ENCODE results near the gene PNMA6E. TPM values are rescaled to one million over a fixed set of nuclear protein-coding genes. Genes with fewer than 3 reads are reported as not detected.

PNMA6E gene
- total RNA-seq, 1 experiment from 2014 or later, result not detected

DNA sequence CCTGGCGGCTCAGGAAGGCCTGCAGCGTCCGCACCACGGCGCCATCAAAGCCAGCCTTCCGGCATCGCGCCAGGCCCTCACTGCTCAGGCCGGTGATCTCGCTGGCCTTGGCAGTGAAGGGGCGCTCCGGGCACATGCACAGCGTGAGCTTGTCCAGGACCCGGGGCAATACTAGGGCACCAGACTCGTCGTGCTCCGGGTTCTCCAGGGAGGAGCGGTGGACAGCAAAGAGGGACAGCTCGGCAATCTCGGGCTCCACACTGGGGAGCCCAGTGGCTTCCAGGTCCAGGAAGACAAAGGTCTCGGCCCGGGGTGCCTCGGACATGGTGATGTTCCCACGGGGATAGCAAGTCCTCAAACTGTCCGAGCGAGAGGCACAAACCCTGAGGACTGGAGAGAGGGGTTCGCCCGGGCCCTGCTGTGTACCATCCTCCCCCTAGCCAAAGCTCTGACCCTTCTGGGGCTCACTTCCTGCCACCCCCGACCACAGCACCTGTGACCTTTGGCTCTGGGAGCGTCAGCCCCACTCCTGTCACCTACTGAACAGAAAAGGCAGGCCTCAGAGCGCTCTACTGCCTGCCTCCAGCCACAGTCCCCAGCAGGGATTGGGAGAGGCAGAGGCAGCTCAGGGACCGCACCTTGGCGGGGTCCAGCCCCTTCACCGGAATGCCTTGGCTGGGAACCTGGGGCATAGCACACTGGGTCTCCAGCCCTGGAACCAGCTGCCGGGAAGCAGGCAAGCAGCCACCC, 44.1 kb upstream of the PNMA6E start:
- Mint-ChIP-seq H3K36me3 (ENCODE audit: insufficient read depth, unreplicated experiment) (peaks cover 11% of the 10 kb centered on the region), H3K4me1 (ENCODE audit: low read depth, unreplicated experiment) (no peaks in the 10 kb centered on the region), H3K4me3 (ENCODE audit: unreplicated experiment) (no peak overlapping the region), H3K27me3 (ENCODE audit: insufficient read depth, unreplicated experiment) (no peaks in the 10 kb centered on the region), H3K9me3 (ENCODE audit: unreplicated experiment) (no peaks in the 10 kb centered on the region), H3K27ac (ENCODE audit: unreplicated experiment) (no peak overlapping the region)
- Histone ChIP-seq H3K4me3 (ENCODE audit: low read depth, low read length) (no peak overlapping the region), H3K27me3 (replicated peaks; ENCODE audit: control insufficient read depth, insufficient read depth, low read length) (no peaks in the 10 kb centered on the region), H3K9me3 (no peaks in the 10 kb centered on the region), H3K36me3 (ENCODE audit: control insufficient read depth, insufficient read depth, low read length) (no peaks in the 10 kb centered on the region), H3K4me1 (no peaks in the 10 kb centered on the region)
- BruUV-seq (replicated peaks), result no TSS peak
- TF ChIP-seq, protein P1, sequence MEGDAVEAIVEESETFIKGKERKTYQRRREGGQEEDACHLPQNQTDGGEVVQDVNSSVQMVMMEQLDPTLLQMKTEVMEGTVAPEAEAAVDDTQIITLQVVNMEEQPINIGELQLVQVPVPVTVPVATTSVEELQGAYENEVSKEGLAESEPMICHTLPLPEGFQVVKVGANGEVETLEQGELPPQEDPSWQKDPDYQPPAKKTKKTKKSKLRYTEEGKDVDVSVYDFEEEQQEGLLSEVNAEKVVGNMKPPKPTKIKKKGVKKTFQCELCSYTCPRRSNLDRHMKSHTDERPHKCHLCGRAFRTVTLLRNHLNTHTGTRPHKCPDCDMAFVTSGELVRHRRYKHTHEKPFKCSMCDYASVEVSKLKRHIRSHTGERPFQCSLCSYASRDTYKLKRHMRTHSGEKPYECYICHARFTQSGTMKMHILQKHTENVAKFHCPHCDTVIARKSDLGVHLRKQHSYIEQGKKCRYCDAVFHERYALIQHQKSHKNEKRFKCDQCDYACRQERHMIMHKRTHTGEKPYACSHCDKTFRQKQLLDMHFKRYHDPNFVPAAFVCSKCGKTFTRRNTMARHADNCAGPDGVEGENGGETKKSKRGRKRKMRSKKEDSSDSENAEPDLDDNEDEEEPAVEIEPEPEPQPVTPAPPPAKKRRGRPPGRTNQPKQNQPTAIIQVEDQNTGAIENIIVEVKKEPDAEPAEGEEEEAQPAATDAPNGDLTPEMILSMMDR (IDR thresholded peaks at IDR 0.05; ENCODE audit: insufficient read depth in 1 of 2, low read depth in 1 of 2, low read length in 1 of 2, severe bottlenecking in 1 of 2, unreplicated experiment in 1 of 2), result no peak
- CTCF ChIA-PET, result no interaction called here
- intact Hi-C loops (cut with micrococcal nuclease; ENCODE audit: unreplicated experiment), result no loop called here
- no peak for DNase-seq
- POLR2A ChIA-PET, result no interaction called here

DNA sequence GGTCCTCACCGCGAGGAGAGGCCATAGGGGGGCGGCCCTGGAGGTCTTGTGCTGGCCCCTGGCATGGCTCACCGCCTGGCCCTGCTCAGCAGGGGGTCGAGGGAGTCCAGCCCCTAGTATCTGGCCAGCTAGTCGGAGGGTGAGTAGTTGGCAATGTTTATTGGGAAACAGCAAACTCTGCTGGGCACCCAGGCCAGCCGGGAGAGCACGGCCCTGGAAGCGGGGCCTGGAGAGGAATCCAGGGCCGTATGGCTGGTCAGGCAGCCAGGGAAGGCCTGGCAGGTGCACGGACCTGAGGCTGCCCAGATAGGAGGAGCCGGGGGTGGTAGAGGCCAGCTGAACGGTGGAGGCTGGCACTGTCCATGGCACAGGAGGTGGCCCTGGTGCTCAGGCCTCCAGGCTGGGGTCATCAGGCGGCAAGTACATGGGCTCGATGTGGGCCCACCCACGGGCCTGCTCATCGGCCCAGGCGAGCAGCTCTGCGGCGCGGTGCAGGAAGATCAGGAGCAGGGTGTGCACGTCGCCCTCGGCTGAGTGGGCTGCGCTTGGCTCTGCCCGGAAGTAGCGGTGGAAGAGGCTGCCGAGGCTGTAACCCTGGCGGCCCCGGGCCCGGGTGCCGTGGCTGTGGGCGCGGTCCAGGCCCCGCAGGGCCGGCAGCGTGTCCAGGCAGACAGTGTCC, 43.3 kb upstream of the PNMA6E start:
- no TSS peak for BruUV-seq (replicated peaks)
- Mint-ChIP-seq H3K4me1 (ENCODE audit: low read depth, unreplicated experiment) (no peaks in the 10 kb centered on the region), H3K27ac (ENCODE audit: unreplicated experiment) (no peak overlapping the region), H3K4me3 (ENCODE audit: unreplicated experiment) (no peak overlapping the region), H3K27me3 (ENCODE audit: insufficient read depth, unreplicated experiment) (peaks cover 3% of the 10 kb centered on the region), H3K36me3 (ENCODE audit: insufficient read depth, unreplicated experiment) (peaks cover 10% of the 10 kb centered on the region), H3K9me3 (ENCODE audit: unreplicated experiment) (no peaks in the 10 kb centered on the region)
- Histone ChIP-seq H3K4me3 (ENCODE audit: low read depth, low read length) (no peak overlapping the region), H3K4me1 (no peaks in the 10 kb centered on the region), H3K9me3 (no peaks in the 10 kb centered on the region), H3K36me3 (ENCODE audit: control insufficient read depth, insufficient read depth, low read length) (no peaks in the 10 kb centered on the region), H3K27me3 (replicated peaks; ENCODE audit: control insufficient read depth, insufficient read depth, low read length) (no peaks in the 10 kb centered on the region)
- intact Hi-C loops (cut with micrococcal nuclease; ENCODE audit: unreplicated experiment), result no loop called here
- POLR2A ChIA-PET, result no interaction called here
- no peak for DNase-seq
- TF ChIP-seq, protein P1 (IDR thresholded peaks at IDR 0.05; ENCODE audit: insufficient read depth in 1 of 2, low read depth in 1 of 2, low read length in 1 of 2, severe bottlenecking in 1 of 2, unreplicated experiment in 1 of 2), result no peak
- CTCF ChIA-PET, result no interaction called here

DNA sequence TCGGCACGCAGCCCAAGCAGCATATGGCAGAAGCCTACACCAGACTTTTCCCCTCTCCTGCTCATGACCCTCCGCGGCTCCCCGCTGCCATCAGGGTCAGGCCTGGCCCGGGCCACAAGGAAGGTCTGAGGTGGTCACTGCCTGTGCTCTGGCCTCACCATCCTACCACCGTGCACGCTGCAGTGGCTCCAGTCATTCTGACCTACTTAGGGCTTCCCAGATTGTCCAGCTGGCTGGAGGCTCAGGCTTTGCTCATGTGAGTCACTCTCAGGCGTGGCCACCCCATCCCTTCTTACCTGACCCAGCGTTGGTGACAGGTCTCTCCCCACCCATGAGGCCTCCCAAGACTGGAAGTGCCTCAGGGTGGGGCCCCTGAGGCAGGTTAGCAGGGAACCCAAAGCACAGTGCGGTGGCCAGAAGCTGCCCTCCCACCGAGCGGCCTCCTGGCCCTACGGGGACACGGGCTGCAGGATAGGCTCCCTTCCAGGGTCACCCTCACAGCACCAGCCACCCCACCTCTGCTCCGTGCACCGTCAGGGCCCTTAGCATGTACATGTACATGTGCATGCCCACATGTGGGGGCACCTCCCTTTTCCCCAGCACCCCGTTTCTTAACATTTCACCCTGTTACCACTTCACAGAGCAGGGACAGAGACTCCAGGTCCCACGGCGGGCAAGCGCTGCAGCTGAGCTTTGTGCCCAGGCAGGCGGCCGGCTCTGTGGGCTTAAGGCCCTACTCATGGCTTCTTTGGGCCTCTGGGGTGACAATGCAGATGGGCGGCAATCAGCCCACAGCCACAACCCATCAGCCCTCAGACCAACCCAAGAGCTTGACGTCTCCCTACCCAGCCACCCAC, 42.6 kb upstream of the PNMA6E start:
- BruUV-seq (replicated peaks), result no TSS peak
- no peak for DNase-seq
- Mint-ChIP-seq H3K9me3 (ENCODE audit: unreplicated experiment) (no peaks in the 10 kb centered on the region), H3K27ac (ENCODE audit: unreplicated experiment) (no peak overlapping the region), H3K4me3 (ENCODE audit: unreplicated experiment) (no peak overlapping the region), H3K27me3 (ENCODE audit: insufficient read depth, unreplicated experiment) (peaks cover 3% of the 10 kb centered on the region), H3K4me1 (ENCODE audit: low read depth, unreplicated experiment) (no peaks in the 10 kb centered on the region), H3K36me3 (ENCODE audit: insufficient read depth, unreplicated experiment) (peaks cover 10% of the 10 kb centered on the region)
- TF ChIP-seq, protein P1 (IDR thresholded peaks at IDR 0.05; ENCODE audit: insufficient read depth in 1 of 2, low read depth in 1 of 2, low read length in 1 of 2, severe bottlenecking in 1 of 2, unreplicated experiment in 1 of 2), result no peak
- Histone ChIP-seq H3K4me1 (no peaks in the 10 kb centered on the region), H3K27me3 (replicated peaks; ENCODE audit: control insufficient read depth, insufficient read depth, low read length) (no peaks in the 10 kb centered on the region), H3K36me3 (ENCODE audit: control insufficient read depth, insufficient read depth, low read length) (no peaks in the 10 kb centered on the region), H3K9me3 (no peaks in the 10 kb centered on the region), H3K4me3 (ENCODE audit: low read depth, low read length) (no peak overlapping the region)
- intact Hi-C loops (cut with micrococcal nuclease; ENCODE audit: unreplicated experiment), result no loop called here
- POLR2A ChIA-PET, result no interaction called here
- CTCF ChIA-PET, result no interaction called here

All from Caco-2 (cell line).